Dedifferentiated amniotic fluid mesenchymal stem cell (primary cell): ENCODE measurements around the gene TMEM220.

Experiments used
- DNase-seq: peaks from one replicate; pipeline ENCODE4 v3.0.0-alpha.2; 2016; ENCODE audit errors: extremely low spot score

The TMEM220 gene

DNA sequence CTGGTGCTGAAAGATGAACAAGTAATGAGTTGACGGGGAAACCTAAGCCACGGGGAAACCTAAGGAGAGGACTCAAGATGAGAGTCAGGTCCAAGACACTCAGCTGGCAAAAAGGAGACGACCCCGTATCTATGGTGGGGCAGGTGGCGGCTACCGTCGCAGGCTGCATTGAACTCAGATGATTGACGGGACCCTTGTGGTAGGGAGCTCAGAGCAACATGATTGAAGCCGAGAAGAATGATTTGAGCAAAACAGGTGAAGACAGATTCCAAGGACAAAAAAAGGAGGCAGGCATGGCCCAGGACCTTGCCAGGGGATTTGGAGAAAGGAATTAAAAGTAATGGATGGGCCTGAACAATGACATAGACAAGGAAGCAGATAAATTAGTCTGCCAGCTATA is 65.3 kb downstream of the TMEM220 start:
- no peak for DNase-seq
